Thymus (tissue), 14 donors: ENCODE measurements around the gene PTPRU. TPM values are rescaled to one million over a fixed set of nuclear protein-coding genes. Genes with fewer than 3 reads are reported as not detected.
A peak's percentile ranks its signal among the peaks of the same experiment; 100 is the strongest.

Experiments
- DNase-seq, 9 donors: peaks; one replicate each; pipeline ENCODE4 v3.0.0-alpha.2; 2013; ENCODE audit warnings: low spot score in 9 of 9, low read depth in 6 of 9, missing footprints in 1 of 9
- H3K27ac ChIP-seq, 2 donors: one replicate each; pipeline ENCODE4 v1.5.1; 2013; ENCODE audit warnings: control low read depth in 1 of 2, low read depth in 1 of 2, low read length in 1 of 2, mild to moderate bottlenecking in 1 of 2, moderate library complexity in 1 of 2
- H3K27me3 ChIP-seq, 2 donors: one replicate each; pipeline ENCODE4 v1.5.1; 2013; ENCODE audit warnings: low read length in 1 of 2; ENCODE audit not compliant: control insufficient read depth in 2 of 2, insufficient read depth in 1 of 2
- H3K36me3 ChIP-seq, 2 donors: one replicate each; pipeline ENCODE4 v1.5.1; 2013; ENCODE audit warnings: low read length in 1 of 2, mild to moderate bottlenecking in 1 of 2, moderate library complexity in 1 of 2; ENCODE audit not compliant: control insufficient read depth in 2 of 2, insufficient read depth in 2 of 2
- H3K4me1 ChIP-seq, 2 donors: one replicate each; pipeline ENCODE4 v1.5.1; 2013; ENCODE audit warnings: low read length in 2 of 2; ENCODE audit not compliant: control insufficient read depth in 2 of 2, insufficient read depth in 2 of 2
- H3K4me3 ChIP-seq, 2 donors: one replicate each; pipeline ENCODE4 v1.5.1; 2013; ENCODE audit warnings: low read length in 2 of 2, control low read depth in 1 of 2, mild to moderate bottlenecking in 1 of 2
- H3K9me3 ChIP-seq, 2 donors: one replicate each; pipeline ENCODE4 v1.5.1; 2013; ENCODE audit warnings: low read length in 1 of 2, mild to moderate bottlenecking in 1 of 2; ENCODE audit not compliant: control insufficient read depth in 2 of 2, insufficient read depth in 1 of 2
- WGBS: extraction: QIAGEN DNeasy Blood & Tissue Kit; methylation state at CpG from one replicate; pipeline ENCODE4 v1.1.7; 2013; 5-methylcytosine and 5-hydroxymethylcytosine counted together
- long read RNA-seq, 10 donors: transcript quantifications; one replicate each; lab custom pipeline, GENCODE V29; 2026
- polyA plus RNA-seq: library from polyadenylated mRNA; stranded (reverse); fragments of 200-250 nt; gene quantifications from one replicate; pipeline ENCODE4 v1.2.3, GENCODE V29; 2013
- total RNA-seq: library from RNA; stranded (reverse); fragments of 120-200 nt; gene quantifications from one replicate; pipeline ENCODE4 v1.2.4, GENCODE V29; 2013
- donor health status: healthy.

Gene PTPRU
- total RNA-seq (5.5 TPM), polyA plus RNA-seq (6.3 TPM)
- long read RNA-seq, donor 1: 0 reads
- long read RNA-seq, donor 2: 0 reads
- long read RNA-seq, donor 3: 0 reads
- long read RNA-seq, donor 4: 0 reads
- long read RNA-seq, donor 5: 0 reads
- long read RNA-seq, donor 6: 0 reads
- long read RNA-seq, donor 7: 0 reads
- long read RNA-seq, donor 8: 0 reads
- long read RNA-seq, donor 9: 0 reads
- long read RNA-seq, donor 10, partial matches to known transcripts: 0 of 1 reads
- long read RNA-seq, donor 10, other reads (novel, unspliced or antisense): 0 of 1 reads

DNA sequence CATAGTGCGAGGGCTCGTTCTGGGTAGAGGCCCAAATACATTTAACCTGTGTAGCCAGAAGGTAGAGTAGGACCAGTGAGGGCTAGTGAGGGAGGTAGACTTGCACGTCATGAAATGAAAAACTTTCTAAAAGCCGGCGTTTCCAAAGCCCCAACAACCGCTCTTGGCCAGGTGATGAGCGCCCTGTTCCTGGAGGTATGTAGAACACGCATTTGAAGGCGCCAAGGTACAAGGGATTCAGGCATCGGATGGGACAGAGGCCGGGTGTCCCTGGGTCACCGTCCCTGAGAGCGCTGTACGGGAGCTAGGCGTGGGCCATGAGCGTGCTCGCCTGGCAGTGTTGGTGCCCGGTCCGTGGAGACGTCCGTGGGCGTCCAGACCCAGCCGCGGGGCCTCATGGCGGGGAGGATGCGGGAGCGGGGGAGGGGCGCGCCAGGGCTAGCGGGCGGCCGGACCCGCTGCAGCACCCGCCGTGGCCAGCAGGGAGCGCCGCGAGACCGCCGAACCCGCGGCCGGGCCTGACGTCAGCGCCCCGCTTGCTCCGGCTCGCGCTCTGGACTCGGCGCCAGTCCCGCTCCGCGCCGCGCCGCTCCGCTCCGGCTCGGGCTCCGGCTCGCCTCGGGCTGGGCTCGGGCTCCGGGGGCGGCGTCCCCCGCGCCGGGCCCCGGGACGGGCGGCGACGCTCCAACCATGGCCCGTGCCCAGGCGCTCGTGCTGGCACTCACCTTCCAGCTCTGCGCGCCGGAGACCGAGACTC, at the start of gene PTPRU:
Gene PTPRU, plus strand, starts transcription at position 568 of the 757 bp plus-strand sequence. Its CDS starts 123 bp downstream, at position 691.
- DNase-seq: peak in 3 of 9 donors; percentile 73 to 82 (median 79)
- Histone ChIP-seq H3K27ac (no peak within 1 kb of the TSS), H3K9me3 (peaks cover 0 to 2% of the 10 kb centered on the region in 2 donors), H3K4me3 (peak within 1 kb of the TSS; percentile 39 to 51), H3K27me3 (peaks cover 40 to 56% of the 10 kb centered on the region in 2 donors), H3K4me1 (peaks cover 9 to 40% of the 10 kb centered on the region in 2 donors), H3K36me3 (no peaks in the 10 kb centered on the region)
- 6% methylated on average over 82 of the region's 82 CpGs for WGBS

DNA sequence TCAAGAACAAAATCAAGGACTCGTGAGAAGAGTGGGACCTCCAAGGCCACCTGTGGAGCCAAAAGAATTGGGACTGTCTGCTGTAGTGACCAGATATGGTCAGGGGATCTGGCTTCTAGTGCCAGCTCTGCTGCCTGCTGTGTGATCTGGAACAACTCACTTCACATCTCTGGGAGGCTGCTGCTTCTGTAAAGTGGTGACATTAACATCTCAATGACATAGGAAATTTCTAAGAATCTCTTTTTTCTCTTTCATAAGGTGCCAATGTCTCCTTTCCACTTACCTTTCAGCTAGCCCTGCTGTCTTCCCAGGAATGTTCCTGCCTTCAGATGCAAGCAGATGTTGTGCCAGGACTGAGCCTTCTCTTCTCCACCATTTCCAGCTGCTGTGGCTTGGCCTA, 49.6 kb upstream of the PTPRU start:
- Histone ChIP-seq H3K4me3 (no peak overlapping the region), H3K27ac (no peak overlapping the region), H3K4me1 (peaks cover 0 to 3% of the 10 kb centered on the region in 2 donors), H3K27me3 (no peaks in the 10 kb centered on the region), H3K9me3 (no peaks in the 10 kb centered on the region), H3K36me3 (no peaks in the 10 kb centered on the region)
- 98% methylated on average over 1 of the region's 1 CpG for WGBS
- DNase-seq: no peak

GRCh38 chr1:29190718-29191117, 45.6 kb upstream of the PTPRU start:
- no peaks in the 10 kb centered on the region for H3K4me1 ChIP-seq
- DNase-seq: no peak
- H3K27ac ChIP-seq: no peak overlapping the region
- H3K36me3 ChIP-seq: peaks cover 7 to 15% of the 10 kb centered on the region in 2 donors
- H3K4me3 ChIP-seq: no peak overlapping the region
- H3K27me3 ChIP-seq: no peaks in the 10 kb centered on the region
- 99% methylated on average over 6 of the region's 6 CpGs for WGBS
- no peaks in the 10 kb centered on the region for H3K9me3 ChIP-seq

- Histone ChIP-seq H3K9me3 (no peaks in the 10 kb centered on the region), H3K27ac (no peak overlapping the region), H3K36me3 (peaks cover 12 to 15% of the 10 kb centered on the region in 2 donors), H3K27me3 (no peaks in the 10 kb centered on the region), H3K4me1 (no peaks in the 10 kb centered on the region), H3K4me3 (no peak overlapping the region)
- no peak for DNase-seq
- over 99% methylated on average over 8 of the region's 8 CpGs for WGBS
Measured at GRCh38 chr1:29193879-29194455, 42.4 kb upstream of the PTPRU start.

GRCh38 chr1:29195881-29196291, 40.4 kb upstream of the PTPRU start:
- WGBS: 35% methylated on average over 8 of the region's 8 CpGs
- Histone ChIP-seq H3K27ac (no peak overlapping the region), H3K27me3 (no peaks in the 10 kb centered on the region), H3K4me1 (peaks cover under 1 to 5% of the 10 kb centered on the region in 2 donors), H3K4me3 (no peak overlapping the region), H3K36me3 (peaks cover 15 to 17% of the 10 kb centered on the region in 2 donors), H3K9me3 (no peaks in the 10 kb centered on the region)
- DNase-seq: no peak

DNA sequence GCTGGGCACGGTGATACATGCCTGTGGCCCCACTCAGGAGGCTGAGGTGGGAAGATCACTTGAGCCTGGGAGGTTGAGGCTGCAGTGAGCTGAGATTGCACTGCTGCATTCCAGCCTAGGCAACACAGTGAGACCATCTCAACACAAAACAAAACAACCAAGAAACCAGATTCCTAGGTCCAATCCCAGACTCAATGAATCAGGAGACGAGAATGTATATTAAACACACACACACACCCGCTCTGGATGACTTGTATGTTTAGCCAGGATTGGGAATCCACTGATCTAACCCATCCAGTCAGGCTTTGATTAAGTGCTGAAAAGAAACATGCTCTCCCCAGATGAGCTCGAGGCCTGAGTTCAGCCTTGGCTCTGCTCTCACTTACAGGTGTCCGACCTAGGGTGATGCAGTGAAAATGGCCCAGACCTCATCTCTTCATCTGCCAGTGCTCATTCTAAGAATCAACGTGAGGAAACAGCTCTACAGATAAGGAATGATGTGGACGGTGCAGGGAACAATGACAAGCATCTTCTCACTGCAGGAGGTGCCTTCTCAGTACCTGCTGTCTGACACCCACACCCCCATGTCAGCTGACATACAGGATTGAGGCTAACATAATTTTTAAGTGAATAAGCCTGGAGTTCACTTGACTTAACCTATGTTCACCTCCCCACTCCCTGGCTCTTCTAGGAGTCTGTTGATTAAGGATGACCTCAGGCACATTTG, 39.3 kb upstream of the PTPRU start:
- Histone ChIP-seq H3K9me3 (no peaks in the 10 kb centered on the region), H3K4me1 (peaks cover 11 to 17% of the 10 kb centered on the region in 2 donors), H3K27ac (no peak overlapping the region), H3K36me3 (peaks cover 15 to 17% of the 10 kb centered on the region in 2 donors), H3K4me3 (no peak overlapping the region), H3K27me3 (no peaks in the 10 kb centered on the region)
- DNase-seq: no peak
- 94% methylated on average over 7 of the region's 7 CpGs for WGBS

GRCh38 chr1:29197590-29197924, 38.8 kb upstream of the PTPRU start:
- Histone ChIP-seq H3K27me3 (no peaks in the 10 kb centered on the region), H3K36me3 (peaks cover 15% of the 10 kb centered on the region in 2 donors), H3K4me3 (no peak overlapping the region), H3K27ac (no peak overlapping the region), H3K4me1 (peaks cover 11 to 22% of the 10 kb centered on the region in 2 donors), H3K9me3 (no peaks in the 10 kb centered on the region)
- WGBS: 97% methylated on average over 2 of the region's 2 CpGs
- DNase-seq: peak in 5 of 9 donors; percentile 25 to 73 (median 44)

DNA sequence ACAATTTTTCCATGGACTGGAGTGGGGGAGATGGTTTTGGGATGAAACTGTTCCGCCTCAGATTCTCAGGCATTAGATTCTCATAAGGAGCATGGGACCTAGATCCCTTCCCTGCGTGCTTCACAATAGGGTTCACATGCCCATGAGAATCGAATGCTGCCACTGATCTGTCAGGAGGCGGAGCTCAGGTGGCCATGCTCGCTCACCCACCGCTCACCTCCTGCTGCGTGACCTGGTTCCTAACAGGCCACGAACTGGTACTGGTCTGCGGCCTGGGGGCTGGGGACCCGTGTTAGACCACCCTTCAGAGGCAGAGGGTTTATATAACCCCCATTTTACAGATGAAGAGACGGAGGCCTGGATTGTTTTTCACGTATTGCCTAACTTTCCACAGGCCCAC, 38.3 kb upstream of the PTPRU start:
- peaks cover 11 to 25% of the 10 kb centered on the region in 2 donors for H3K4me1 ChIP-seq
- peaks cover 14 to 15% of the 10 kb centered on the region in 2 donors for H3K36me3 ChIP-seq
- no peak overlapping the region for H3K27ac ChIP-seq
- DNase-seq: no peak
- no peaks in the 10 kb centered on the region for H3K27me3 ChIP-seq
- H3K9me3 ChIP-seq: no peaks in the 10 kb centered on the region
- 98% methylated on average over 12 of the region's 12 CpGs for WGBS
- no peak overlapping the region for H3K4me3 ChIP-seq
